Right lobe of liver (tissue), 6 donors: Measurements from ENCODE around the gene ANO6. TPM values are rescaled to one million over a fixed set of nuclear protein-coding genes. Genes with fewer than 3 reads are reported as not detected.

Source experiments
- ATAC-seq, 4 donors: fragments of 200-7000 bp; cut with Tn5 transposase; one replicate each; pipeline ENCODE4 v1.9.1; 2020; ENCODE audit warnings: mild to moderate bottlenecking in 4 of 4, moderate library complexity in 4 of 4
- DNase-seq, 3 donors: peaks; one replicate each; pipeline ENCODE4 v3.0.0-alpha.2; 2020
- H3K27ac ChIP-seq, 3 donors: fragments of 200-600 bp; one replicate each; pipeline ENCODE4 v1.8.0; 2022
- H3K27me3 ChIP-seq, 2 donors: fragments of 200-600 bp; one replicate each; pipeline ENCODE4 v1.8.0; 2022
- H3K36me3 ChIP-seq, 4 donors: fragments of 200-600 bp; sonication (generic) in 1 of 4; one replicate each; pipeline versions ENCODE4 v1.5.1 to v1.8.0; 2017 to 2022; ENCODE audit warnings: control low read depth in 1 of 4
- H3K4me1 ChIP-seq, 4 donors: fragments of 200-600 bp; sonication (generic) in 1 of 4; one replicate each; pipeline versions ENCODE4 v1.5.1 to v1.8.0; 2017 to 2022; ENCODE audit warnings: control low read depth in 1 of 4
- H3K4me3 ChIP-seq, 3 donors: fragments of 200-600 bp; one replicate each; pipeline ENCODE4 v1.8.0; 2022
- H3K9me3 ChIP-seq, 4 donors: fragments of 200-600 bp; sonication (generic) in 1 of 4; one replicate each; pipeline versions ENCODE4 v1.5.1 to v1.8.0; 2017 to 2022; ENCODE audit warnings: control low read depth in 1 of 4
- CTCF ChIP-seq, 4 donors: fragments of 200-600 bp in 3 of 4; fragments of 450-650 bp in 1 of 4; IDR thresholded peaks; one replicate each; pipeline versions ENCODE4 v1.5.1 to v1.8.0; 2016 to 2022; ENCODE audit warnings: antibody characterized with exemption in 4 of 4, mild to moderate bottlenecking in 2 of 4
- POLR2A ChIP-seq: fragments of 450-650 bp; IDR thresholded peaks from one replicate; pipeline ENCODE4 v1.6.1; 2017; ENCODE audit warnings: antibody characterized with exemption, mild to moderate bottlenecking
- WGBS: methylation state at CpG from one replicate; pipeline ENCODE4 v1.1.6; 2018; ENCODE audit warnings: low coverage, low lambda C conversion rate; ENCODE audit not compliant: insufficient coverage; ENCODE audit errors: missing lambda C conversion rate; 5-methylcytosine and 5-hydroxymethylcytosine counted together
- intact Hi-C, 2 donors: fragments of 100-400 bp; cut with DNase I; formaldehyde crosslinking; loops; one replicate each; pipeline versions ENCODE4 v1.11.2 to v1.14.1; 2022
- total RNA-seq, 6 experiments: library from RNA; depleted of rRNA in 2 of 6; stranded (reverse); fragments of >200 nt in 2 of 6; fragmentation: NEBNext Ultra II Directional in 3 of 6; extraction: Animal tissue kit (Norgen Biotek cat#: 25700) in 3 of 6; gene quantifications; one replicate each; pipeline versions ENCODE4 v1.1.0 to v1.2.4, GENCODE V29; 2016 to 2023
- donor health status: DM: no; HTN: yes; CAD: no.
- donor health status: DM: no; HTN: no; CAD: no.
- donor health status: DM: no; HTN: no; CAD: no.
- donor health status: DM: no; HTN: yes; CAD: no.
- donor health status: DM: no; HTN: yes; CAD: no.

ANO6 gene
- total RNA-seq, 6 experiments from 2014 or later: 41.8 to 78.5 (median 48.9) TPM

- no peak for TF ChIP-seq CTCF (IDR thresholded peaks at IDR 0.05)
- TF ChIP-seq POLR2A: no peak
- Histone ChIP-seq H3K4me3 (no peak overlapping the region), H3K27ac (no peak overlapping the region)
These were observed 70.7 kb downstream of the ANO6 start for GRCh38 chr12:45286621-45287020.

GRCh38 chr12:45289245-45290215, 73.6 kb downstream of the ANO6 start:
- H3K27me3 ChIP-seq: no peaks in the 10 kb centered on the region
- H3K27ac ChIP-seq: no peak overlapping the region
- 98% methylated on average over 4 of the region's 4 CpGs for WGBS
- no peaks in the 10 kb centered on the region for H3K4me1 ChIP-seq
- no peaks in the 10 kb centered on the region for H3K9me3 ChIP-seq
- H3K4me3 ChIP-seq: no peak overlapping the region
- DNase-seq (no peak), ATAC-seq (no peak)
- no peak for TF ChIP-seq CTCF (IDR thresholded peaks at IDR 0.05)
- no peak for TF ChIP-seq POLR2A
- intact Hi-C loops: no loop called here
- no peaks in the 10 kb centered on the region for H3K36me3 ChIP-seq

More at GRCh38 chr12:45286621-45287020, 70.7 kb downstream of the ANO6 start:
- intact Hi-C loops: no loop called here
- ATAC-seq (no peak), DNase-seq (no peak)
- Histone ChIP-seq H3K36me3 (no peaks in the 10 kb centered on the region), H3K4me1 (peaks cover 0 to 12% (median 0%) of the 10 kb centered on the region in 4 donors), H3K27me3 (no peaks in the 10 kb centered on the region), H3K9me3 (no peaks in the 10 kb centered on the region)
- 100% methylated on average over 1 of the region's 2 CpGs for WGBS

GRCh38 chr12:45290216-45290605, 74.3 kb downstream of the ANO6 start:
- no peak overlapping the region for H3K4me3 ChIP-seq
- no peaks in the 10 kb centered on the region for H3K27me3 ChIP-seq
- no peaks in the 10 kb centered on the region for H3K9me3 ChIP-seq
- H3K27ac ChIP-seq: no peak overlapping the region
- H3K36me3 ChIP-seq: no peaks in the 10 kb centered on the region
- WGBS: 97% methylated on average over 2 of the region's 2 CpGs
- H3K4me1 ChIP-seq: no peaks in the 10 kb centered on the region
- TF ChIP-seq CTCF (IDR thresholded peaks at IDR 0.05) (no peak), POLR2A (no peak)
- ATAC-seq (no peak), DNase-seq (no peak)
- intact Hi-C loops: no loop called here

- H3K27ac ChIP-seq: no peak overlapping the region
- DNase-seq (no peak), ATAC-seq (no peak)
- no peaks in the 10 kb centered on the region for H3K27me3 ChIP-seq
- WGBS: 64% methylated on average over 1 of the region's 1 CpG
- TF ChIP-seq CTCF (IDR thresholded peaks at IDR 0.05) (no peak), POLR2A (no peak)
- H3K9me3 ChIP-seq: no peaks in the 10 kb centered on the region
- intact Hi-C loops: no loop called here
- H3K4me1 ChIP-seq: peaks cover 0 to 9% (median 3%) of the 10 kb centered on the region in 4 donors
- no peaks in the 10 kb centered on the region for H3K36me3 ChIP-seq
- H3K4me3 ChIP-seq: no peak overlapping the region
These were observed 75.6 kb downstream of the ANO6 start for GRCh38 chr12:45291518-45291917.
